ENCODE measurements around the gene NDFIP1.

Gene NDFIP1

DNA sequence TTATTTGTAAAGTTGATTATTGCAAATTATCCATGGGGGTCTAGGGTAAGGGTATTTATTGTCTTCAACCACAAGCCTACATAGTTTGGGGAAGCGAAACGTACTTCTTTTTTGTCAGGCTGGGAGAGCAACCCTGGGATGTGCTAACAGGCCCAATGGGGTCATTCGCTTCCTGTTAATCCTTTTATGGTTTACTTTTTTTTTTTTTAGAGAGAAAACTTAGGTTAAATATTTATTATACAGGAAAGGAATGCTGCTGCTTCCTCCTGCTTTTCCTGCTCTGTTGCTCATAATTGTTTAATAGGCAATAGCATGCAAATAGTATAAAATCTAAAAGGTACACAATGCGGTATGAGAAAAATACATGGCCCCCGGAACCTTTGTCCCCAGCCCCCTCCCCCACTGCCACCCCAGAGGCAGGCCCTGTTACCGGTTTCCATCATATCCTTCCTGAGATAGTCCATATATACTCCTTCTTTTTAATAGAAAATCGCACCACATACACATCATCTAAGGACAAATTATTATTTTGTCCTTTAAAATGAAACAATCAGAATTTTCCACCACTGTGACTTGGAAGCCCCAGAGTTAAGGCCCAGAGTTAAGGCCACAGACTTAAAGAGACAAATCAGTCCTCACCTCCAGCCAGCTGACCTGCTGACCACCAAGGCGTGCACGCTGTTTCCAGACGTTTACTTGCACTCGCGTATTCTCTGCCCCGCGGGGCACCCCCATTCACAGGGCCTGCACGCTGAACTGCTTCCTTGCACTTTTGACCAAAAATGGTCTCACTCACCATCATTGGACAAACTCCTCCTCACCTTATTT lies 83.9 kb downstream of the NDFIP1 start:
- DNase-seq = no peak

DNA sequence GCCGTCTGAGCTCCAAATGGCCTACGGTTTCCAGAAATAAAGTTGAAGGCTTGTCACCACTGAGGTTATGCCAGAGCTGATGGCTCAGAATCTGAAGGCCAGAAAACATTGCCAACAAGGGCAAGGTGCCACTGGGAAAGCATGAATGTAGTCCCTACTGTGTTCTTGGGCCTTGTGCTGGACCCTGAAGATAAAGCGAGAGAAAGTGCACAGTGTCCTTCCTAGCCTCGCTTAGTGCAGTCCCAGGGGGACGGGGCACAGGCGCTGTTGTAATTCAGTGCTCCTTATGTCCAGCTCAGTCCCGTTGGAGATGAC lies 84.5 kb downstream of the NDFIP1 start:
- no peak for DNase-seq

DNA sequence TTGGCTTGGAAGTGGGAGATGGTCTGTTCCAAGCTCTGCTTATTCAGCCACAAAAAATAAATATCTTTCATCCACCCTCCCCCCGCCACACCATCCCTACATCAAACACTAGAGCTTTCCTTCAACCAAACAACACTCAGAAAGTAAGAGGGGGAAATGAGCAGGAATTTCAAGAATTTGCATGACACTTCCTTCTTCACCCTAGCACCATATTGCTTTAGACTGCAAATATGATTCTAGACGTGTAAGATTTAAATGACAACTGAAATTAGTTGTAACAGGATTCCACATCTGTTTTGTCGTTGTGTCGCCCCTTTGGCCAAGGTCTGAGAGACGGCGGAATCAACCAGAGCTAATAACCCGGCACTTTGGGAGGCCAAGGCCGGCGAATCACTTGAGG lies 88.5 kb downstream of the NDFIP1 start:
- no peak for DNase-seq

DNA sequence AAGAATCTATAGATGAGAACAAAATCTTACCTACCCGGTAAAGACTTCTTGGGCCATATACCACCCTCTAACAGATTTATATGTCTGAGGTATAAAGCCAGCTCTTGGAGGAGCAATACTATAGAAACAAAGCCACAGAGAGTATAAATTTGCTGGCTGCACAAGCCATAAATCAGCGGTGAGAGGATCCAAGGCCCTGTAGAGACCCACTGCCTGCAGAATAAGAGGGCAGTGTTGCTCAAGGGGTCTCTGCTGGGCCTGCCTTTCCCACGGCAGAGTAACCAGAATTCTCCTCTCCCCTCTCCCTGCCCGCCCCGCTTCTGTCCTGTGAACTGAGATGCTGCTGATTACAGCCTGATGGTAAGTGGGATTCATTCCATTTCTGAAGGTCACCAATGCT lies 89.2 kb downstream of the NDFIP1 start:
- DNase-seq = no peak

DNA sequence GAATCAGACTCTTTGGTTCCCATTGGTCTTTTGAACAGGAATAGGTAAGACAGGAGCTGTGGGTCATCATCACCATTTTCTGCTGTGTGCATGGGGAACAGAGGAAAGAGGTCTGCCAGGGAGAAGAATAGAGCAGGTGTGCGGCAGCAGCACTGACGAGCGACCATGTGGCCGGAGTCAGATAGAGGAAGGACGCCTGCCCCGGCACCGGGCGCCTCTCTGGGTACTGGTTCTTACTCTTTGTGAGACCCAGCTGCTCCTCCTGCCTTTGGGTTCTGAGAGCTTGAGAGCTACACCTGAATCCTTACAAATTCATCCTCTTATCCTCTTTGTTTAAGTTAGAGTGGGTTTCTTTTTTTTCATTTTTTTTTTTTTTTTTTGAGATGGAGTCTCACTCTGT lies 90.8 kb downstream of the NDFIP1 start:
- no peak for DNase-seq

DNA sequence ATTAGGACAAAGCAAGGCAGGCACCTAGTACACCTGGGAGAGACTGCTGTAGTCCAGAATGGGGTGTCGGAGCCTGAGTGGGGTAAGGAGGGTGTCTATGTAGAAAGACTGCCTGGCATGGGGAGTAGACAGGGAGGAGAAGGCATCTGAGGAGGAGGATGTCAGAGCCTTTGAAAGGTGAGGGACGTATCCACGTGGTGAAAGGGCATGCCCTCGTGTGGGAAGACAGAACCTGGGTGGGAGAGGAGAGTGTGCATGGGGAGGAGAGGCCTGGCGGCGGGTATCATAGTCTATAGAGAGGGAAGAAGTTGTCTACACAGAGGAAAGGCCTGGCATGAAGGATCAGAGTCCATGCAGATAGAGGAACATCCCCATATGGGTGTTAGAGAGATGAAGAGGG lies 91.8 kb downstream of the NDFIP1 start:
- DNase-seq = no peak

DNA sequence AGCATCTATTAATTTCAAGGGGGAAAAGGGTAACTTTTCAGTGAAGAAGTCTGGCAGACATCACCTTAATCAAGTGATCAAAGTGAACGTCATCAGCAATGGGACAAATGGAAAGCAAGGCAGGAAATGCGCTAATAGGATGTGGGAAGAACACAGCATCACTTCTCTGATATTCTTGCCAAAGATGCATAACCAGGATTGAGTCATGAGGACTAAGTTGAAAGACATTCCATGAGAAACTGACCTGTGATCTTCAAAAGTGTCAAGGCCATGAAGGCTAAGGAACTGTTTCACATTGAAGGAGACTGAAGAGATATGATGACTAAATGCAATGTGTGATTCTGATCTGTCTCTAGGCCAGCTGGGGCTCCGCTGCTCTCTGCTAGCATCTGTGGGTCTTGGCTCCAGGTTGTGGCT lies 92.9 kb downstream of the NDFIP1 start:
- DNase-seq = no peak

DNA sequence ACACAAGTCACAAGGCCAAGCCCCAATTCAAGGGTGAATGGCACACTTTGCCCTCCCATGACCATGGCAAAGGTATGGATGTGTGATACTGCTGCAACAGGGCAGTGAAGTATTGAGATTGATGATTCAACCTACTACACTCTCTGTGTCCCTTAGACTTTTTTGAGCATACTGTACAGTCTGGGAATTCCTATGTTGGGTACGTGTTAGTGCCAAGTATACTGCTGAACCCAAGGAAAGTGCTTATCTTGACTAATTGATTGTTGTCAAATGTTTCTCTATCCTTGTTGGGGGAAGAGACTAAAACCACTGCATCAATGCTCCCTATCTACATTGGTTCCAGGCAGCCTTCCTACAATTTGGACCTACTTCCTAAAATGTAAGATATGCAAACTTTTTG lies 93.7 kb downstream of the NDFIP1 start:
- DNase-seq = no peak
